ENCODE measurements around the gene ERI3.

Gene ERI3

GRCh38 chr1:44354840-44355581 is at the start of gene ERI3:
TSS of gene ERI3 (minus strand) at chr1:44355257. CDS start at chr1:44355026, 231 bp downstream.
- DNase-seq, result peak; percentile 97

GRCh38 chr1:44401256-44402228 is 46.5 kb upstream of the ERI3 start:
- no peak for DNase-seq

- DNase-seq, result no peak
Observed at GRCh38 chr1:44390277-44390676, 35.2 kb upstream of the ERI3 start.

GRCh38 chr1:44389437-44389836 is 34.4 kb upstream of the ERI3 start:
- no peak for DNase-seq

GRCh38 chr1:44388551-44388950 is 33.5 kb upstream of the ERI3 start:
- no peak for DNase-seq

GRCh38 chr1:44380666-44381177 is 25.7 kb upstream of the ERI3 start:
- DNase-seq, result no peak

- peak; percentile 47 for DNase-seq
Observed at GRCh38 chr1:44377925-44378784, 23.1 kb upstream of the ERI3 start.

GRCh38 chr1:44375547-44375946 is 20.5 kb upstream of the ERI3 start:
- no peak for DNase-seq

- DNase-seq, result no peak
Observed at GRCh38 chr1:44371206-44371605, 16.1 kb upstream of the ERI3 start.

- DNase-seq, result no peak
Observed at GRCh38 chr1:44368471-44369151, 13.6 kb upstream of the ERI3 start.

- no peak for DNase-seq
Observed at GRCh38 chr1:44367944-44368343, 12.9 kb upstream of the ERI3 start.

GRCh38 chr1:44366371-44366975 is 11.4 kb upstream of the ERI3 start:
- no peak for DNase-seq

GRCh38 chr1:44361478-44361877 is 6.4 kb upstream of the ERI3 start:
- DNase-seq, result no peak

- DNase-seq, result no peak
Observed at GRCh38 chr1:44359234-44359935, 4.3 kb upstream of the ERI3 start.

- DNase-seq, result no peak
Observed at GRCh38 chr1:44357710-44358109, 2.7 kb upstream of the ERI3 start.

- DNase-seq, result no peak
Observed at GRCh38 chr1:44355582-44356305, 687 bp upstream of the ERI3 start.

GRCh38 chr1:44354268-44354839 is 703 bp downstream of the ERI3 start:
- no peak for DNase-seq

- no peak for DNase-seq
Observed at GRCh38 chr1:44353604-44354003, 1.5 kb downstream of the ERI3 start.

GRCh38 chr1:44351289-44351688 is 3.8 kb downstream of the ERI3 start:
- DNase-seq, result no peak

GRCh38 chr1:44348061-44348485 is 7.0 kb downstream of the ERI3 start:
- no peak for DNase-seq
